ENCODE results near the gene LYST.

Gene LYST

GRCh38 chr1:235776396-235776795 is 90.3 kb downstream of the LYST start:
- no peak for TF ChIP-seq EZH2phosphoT487 (IDR thresholded peaks at IDR 0.05; ENCODE audit: borderline replicate concordance, low read length)
- no peak for TF ChIP-seq CTCF (IDR thresholded peaks at IDR 0.05; ENCODE audit: low read depth, low read length, poor library complexity, severe bottlenecking)
- no peaks in the 10 kb centered on the region for H3F3A ChIP-seq (ENCODE audit: control insufficient read depth, insufficient read depth)
- H3K9me2 ChIP-seq (replicated peaks; ENCODE audit: control insufficient read depth, low read length), result no peaks in the 10 kb centered on the region
- no peak overlapping the region for H3K27ac ChIP-seq (ENCODE audit: low read depth, low read length)
- no peaks in the 10 kb centered on the region for H3K4me1 ChIP-seq (ENCODE audit: control insufficient read depth, low read length)
- H3K9me3 ChIP-seq (ENCODE audit: control insufficient read depth, insufficient read depth, low read length), result no peaks in the 10 kb centered on the region
- H3K27me3 ChIP-seq (ENCODE audit: control insufficient read depth, low read length), result no peaks in the 10 kb centered on the region
- H4K20me1 ChIP-seq (ENCODE audit: control insufficient read depth, insufficient read depth, low read depth, low read length), result no peaks in the 10 kb centered on the region
- no peak overlapping the region for H3K4me3 ChIP-seq (ENCODE audit: low read length)
- H3K4me2 ChIP-seq (ENCODE audit: low read length), result no peak overlapping the region
- no peaks in the 10 kb centered on the region for H3K79me2 ChIP-seq (ENCODE audit: control insufficient read depth, low read length)
- no peaks in the 10 kb centered on the region for H3K36me3 ChIP-seq (ENCODE audit: control insufficient read depth, low read length)

GRCh38 chr1:235775246-235775860 is 91.4 kb downstream of the LYST start:
- H3K27ac ChIP-seq (ENCODE audit: low read depth, low read length), result no peak overlapping the region
- H3K4me2 ChIP-seq (ENCODE audit: low read length), result no peak overlapping the region
- no peaks in the 10 kb centered on the region for H3K9me3 ChIP-seq (ENCODE audit: control insufficient read depth, insufficient read depth, low read length)
- no peak for TF ChIP-seq CTCF (IDR thresholded peaks at IDR 0.05; ENCODE audit: low read depth, low read length, poor library complexity, severe bottlenecking)
- no peak for TF ChIP-seq EZH2phosphoT487 (IDR thresholded peaks at IDR 0.05; ENCODE audit: borderline replicate concordance, low read length)
- no peaks in the 10 kb centered on the region for H3F3A ChIP-seq (ENCODE audit: control insufficient read depth, insufficient read depth)
- H3K4me1 ChIP-seq (ENCODE audit: control insufficient read depth, low read length), result no peaks in the 10 kb centered on the region
- no peaks in the 10 kb centered on the region for H3K79me2 ChIP-seq (ENCODE audit: control insufficient read depth, low read length)
- no peak overlapping the region for H3K4me3 ChIP-seq (ENCODE audit: low read length)
- no peaks in the 10 kb centered on the region for H3K36me3 ChIP-seq (ENCODE audit: control insufficient read depth, low read length)
- no peaks in the 10 kb centered on the region for H3K9me2 ChIP-seq (replicated peaks; ENCODE audit: control insufficient read depth, low read length)
- no peaks in the 10 kb centered on the region for H3K27me3 ChIP-seq (ENCODE audit: control insufficient read depth, low read length)
- no peaks in the 10 kb centered on the region for H4K20me1 ChIP-seq (ENCODE audit: control insufficient read depth, insufficient read depth, low read depth, low read length)

- Histone ChIP-seq H3K36me3 (ENCODE audit: control insufficient read depth, low read length) (no peaks in the 10 kb centered on the region), H3K4me2 (ENCODE audit: low read length) (no peak overlapping the region), H3K9me3 (ENCODE audit: control insufficient read depth, insufficient read depth, low read length) (no peaks in the 10 kb centered on the region)
These were observed 98.9 kb downstream of the LYST start for GRCh38 chr1:235767795-235768194.

GRCh38 chr1:235766794-235767285 is 99.9 kb downstream of the LYST start:
- H3K9me3 ChIP-seq (ENCODE audit: control insufficient read depth, insufficient read depth, low read length), result no peaks in the 10 kb centered on the region
- H3K4me2 ChIP-seq (ENCODE audit: low read length), result no peak overlapping the region
- no peaks in the 10 kb centered on the region for H3K27me3 ChIP-seq (ENCODE audit: control insufficient read depth, low read length)
- TF ChIP-seq CTCF (IDR thresholded peaks at IDR 0.05; ENCODE audit: low read depth, low read length, poor library complexity, severe bottlenecking), result no peak
- no peak for TF ChIP-seq EZH2phosphoT487 (IDR thresholded peaks at IDR 0.05; ENCODE audit: borderline replicate concordance, low read length)
- H3K4me3 ChIP-seq (ENCODE audit: low read length), result no peak overlapping the region
- no peaks in the 10 kb centered on the region for H3K4me1 ChIP-seq (ENCODE audit: control insufficient read depth, low read length)
- no peaks in the 10 kb centered on the region for H3K36me3 ChIP-seq (ENCODE audit: control insufficient read depth, low read length)
- no peaks in the 10 kb centered on the region for H3K79me2 ChIP-seq (ENCODE audit: control insufficient read depth, low read length)
- no peaks in the 10 kb centered on the region for H4K20me1 ChIP-seq (ENCODE audit: control insufficient read depth, insufficient read depth, low read depth, low read length)
- H3K27ac ChIP-seq (ENCODE audit: low read depth, low read length), result no peak overlapping the region
- no peaks in the 10 kb centered on the region for H3K9me2 ChIP-seq (replicated peaks; ENCODE audit: control insufficient read depth, low read length)
- no peaks in the 10 kb centered on the region for H3F3A ChIP-seq (ENCODE audit: control insufficient read depth, insufficient read depth)

More at GRCh38 chr1:235767795-235768194, 98.9 kb downstream of the LYST start:
- no peak for TF ChIP-seq EZH2phosphoT487 (IDR thresholded peaks at IDR 0.05; ENCODE audit: borderline replicate concordance, low read length)
- H3K4me3 ChIP-seq (ENCODE audit: low read length), result no peak overlapping the region
- no peaks in the 10 kb centered on the region for H3K27me3 ChIP-seq (ENCODE audit: control insufficient read depth, low read length)
- no peaks in the 10 kb centered on the region for H3K4me1 ChIP-seq (ENCODE audit: control insufficient read depth, low read length)
- H4K20me1 ChIP-seq (ENCODE audit: control insufficient read depth, insufficient read depth, low read depth, low read length), result no peaks in the 10 kb centered on the region
- no peaks in the 10 kb centered on the region for H3K79me2 ChIP-seq (ENCODE audit: control insufficient read depth, low read length)
- H3F3A ChIP-seq (ENCODE audit: control insufficient read depth, insufficient read depth), result no peaks in the 10 kb centered on the region
- no peaks in the 10 kb centered on the region for H3K9me2 ChIP-seq (replicated peaks; ENCODE audit: control insufficient read depth, low read length)
- H3K27ac ChIP-seq (ENCODE audit: low read depth, low read length), result no peak overlapping the region

All from DOHH2 (cell line).